HG02798 (cell line): Measurements from ENCODE around the gene THSD7B.

Source experiments
- ATAC-seq: cut with Tn5 transposase; IDR thresholded peaks from one replicate; pipeline ENCODE4 v1.9.1; 2021; ENCODE audit warnings: mild to moderate bottlenecking; ENCODE audit not compliant: unreplicated experiment, poor library complexity

The THSD7B gene

DNA sequence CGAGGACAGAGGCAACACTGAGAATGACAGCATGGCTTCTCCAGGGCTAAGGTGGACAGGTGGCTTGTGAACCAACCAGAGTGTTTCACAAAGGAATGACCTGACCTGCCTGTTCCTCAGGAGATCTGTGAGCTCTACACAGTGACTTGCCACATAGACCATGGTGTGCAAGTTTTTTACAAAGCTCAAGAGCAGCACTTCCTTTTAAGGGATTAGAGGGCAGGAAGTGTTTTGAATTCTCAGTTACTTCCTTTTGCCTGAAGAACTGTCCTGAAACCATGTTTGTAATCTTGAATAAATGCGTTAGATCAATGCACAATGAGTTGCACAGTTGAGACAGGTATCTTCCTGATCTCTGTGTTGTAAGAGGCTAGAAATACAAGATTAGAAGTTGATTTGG lies 421.9 kb downstream of the THSD7B start:
- ATAC-seq: no peak

DNA sequence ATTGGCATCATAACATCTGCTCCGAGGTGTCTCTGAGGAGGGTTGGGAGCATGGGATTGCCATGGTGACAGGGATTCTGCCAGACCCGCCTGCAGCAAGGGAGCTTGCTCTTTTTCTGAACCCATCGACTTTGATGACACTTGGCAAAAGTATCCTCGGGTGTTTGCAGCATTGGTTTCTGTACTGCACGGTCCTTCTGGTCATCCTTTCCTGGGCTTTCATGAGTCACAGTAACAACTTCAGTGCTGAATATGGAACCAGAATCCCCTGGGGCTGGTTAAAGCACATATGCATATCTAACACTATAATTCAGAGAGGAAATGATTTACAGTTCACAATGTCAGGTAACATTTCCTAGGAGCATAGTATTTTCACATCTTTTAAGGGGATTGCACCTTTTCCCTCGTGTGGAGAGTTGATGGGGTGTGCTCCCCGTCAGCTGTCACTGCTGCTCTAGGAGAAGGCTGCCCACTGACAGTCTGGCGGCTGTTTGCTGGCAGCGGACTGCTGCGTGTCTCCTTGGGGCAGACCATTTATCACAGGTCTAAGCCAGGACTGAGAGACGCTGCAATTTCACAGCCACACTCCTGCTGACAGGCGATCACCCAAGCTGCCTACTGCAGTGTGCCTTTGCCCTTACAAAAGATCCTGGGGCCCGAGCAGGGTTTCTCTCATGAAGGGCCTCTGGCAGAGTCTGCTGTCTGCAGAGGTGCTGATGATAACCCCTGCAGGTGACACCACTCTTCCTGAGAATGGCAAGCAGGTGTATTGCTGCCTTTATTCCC lies 425.3 kb downstream of the THSD7B start:
- no peak for ATAC-seq

DNA sequence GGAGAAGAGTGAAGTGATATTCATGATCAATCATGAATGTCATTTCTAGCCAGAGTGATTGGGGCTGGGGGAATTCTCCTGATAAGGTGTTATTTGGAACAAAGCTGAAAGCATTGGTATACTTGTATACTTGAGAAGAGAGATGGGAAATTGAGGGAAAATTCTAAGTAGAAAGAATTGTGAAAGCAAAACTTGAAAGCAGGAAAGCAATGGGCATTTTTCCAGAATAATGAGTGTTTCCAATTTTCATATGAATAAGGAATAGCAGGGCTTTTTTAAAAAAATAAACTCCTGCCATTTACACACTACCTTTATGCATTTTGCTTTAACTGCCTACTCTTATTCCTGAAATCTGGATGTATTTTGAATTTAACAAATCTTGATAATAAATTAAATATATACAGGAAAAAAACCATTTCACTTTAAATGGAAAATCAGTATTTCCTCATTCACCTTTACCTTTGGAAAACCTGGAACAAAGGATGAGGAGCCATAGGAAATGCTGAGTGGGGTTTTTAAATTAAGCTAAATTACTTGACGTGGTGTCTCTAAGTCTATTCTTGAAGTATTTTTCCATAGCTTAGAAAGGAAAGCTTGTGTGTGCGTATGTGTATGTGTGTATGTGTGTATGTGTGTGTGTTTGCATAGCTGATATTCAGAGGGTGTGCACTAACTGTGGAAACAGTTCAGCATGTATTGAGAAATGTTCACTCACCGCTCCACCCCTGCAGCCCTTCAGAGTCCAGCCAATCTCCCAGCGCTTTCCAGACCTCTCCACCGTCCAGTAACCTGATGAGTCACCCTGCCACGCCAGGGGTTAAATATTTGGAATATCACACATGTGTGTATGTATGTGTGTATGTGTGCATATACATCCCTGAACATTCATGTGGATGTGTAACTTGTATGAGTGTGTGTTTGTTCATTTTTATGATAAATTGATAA lies 427.3 kb downstream of the THSD7B start:
- ATAC-seq: no peak

DNA sequence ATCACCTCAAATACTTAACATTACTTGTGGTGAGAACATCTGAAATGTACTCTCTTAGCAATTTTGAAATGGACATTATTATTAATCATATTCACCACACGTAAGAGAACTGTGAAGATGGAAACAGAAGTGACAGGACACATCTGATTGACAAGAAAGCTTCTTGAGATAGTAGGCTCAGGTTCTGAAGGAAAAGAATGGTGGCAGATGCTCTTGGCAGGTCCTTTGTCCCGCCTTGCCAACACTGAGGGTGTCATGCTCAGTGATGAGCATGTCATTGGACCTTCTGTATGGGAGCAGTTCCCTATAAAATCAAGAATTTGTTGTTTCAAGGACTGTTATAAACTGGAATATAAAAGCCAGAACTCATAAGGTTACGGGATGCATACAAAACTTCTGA lies 428.1 kb downstream of the THSD7B start:
- ATAC-seq: no peak

DNA sequence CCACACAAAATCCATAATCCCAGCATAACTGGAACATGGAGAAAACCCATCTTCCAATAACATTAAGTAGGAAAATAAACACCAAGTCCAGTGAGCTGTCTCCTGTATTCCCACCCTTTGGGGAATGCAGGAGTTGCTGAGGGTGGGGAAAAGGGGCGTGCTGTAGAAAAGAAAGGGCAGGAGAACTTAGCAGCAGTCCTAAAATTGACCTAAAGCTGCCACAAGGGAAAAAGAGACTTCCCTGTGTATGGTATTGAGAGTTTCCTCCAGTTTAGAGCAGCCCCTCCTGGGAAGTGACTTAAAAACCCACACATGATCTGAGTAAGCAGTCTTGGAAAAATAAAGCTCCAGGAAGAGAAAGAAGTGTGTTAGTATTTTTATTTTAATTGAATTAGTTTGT lies 428.8 kb downstream of the THSD7B start:
- no peak for ATAC-seq

DNA sequence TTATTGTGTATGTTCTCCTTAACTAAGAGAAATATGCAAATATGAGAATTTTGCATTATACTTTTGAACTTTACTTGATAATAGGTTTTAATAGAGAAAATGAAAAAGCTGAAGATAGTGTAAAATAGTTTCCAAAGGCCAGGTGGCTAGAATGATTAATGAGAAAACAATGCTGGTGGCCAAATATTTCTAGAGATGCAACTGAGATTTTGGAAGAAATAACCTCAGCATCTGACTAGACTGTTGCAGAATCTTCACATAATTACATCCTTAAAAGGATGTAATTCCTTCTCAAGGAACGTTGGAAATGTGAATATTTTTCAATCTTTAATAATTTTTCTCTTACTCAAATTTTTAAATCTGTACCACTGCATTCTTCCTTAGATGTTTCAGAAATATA lies 434.4 kb downstream of the THSD7B start:
- no peak for ATAC-seq

DNA sequence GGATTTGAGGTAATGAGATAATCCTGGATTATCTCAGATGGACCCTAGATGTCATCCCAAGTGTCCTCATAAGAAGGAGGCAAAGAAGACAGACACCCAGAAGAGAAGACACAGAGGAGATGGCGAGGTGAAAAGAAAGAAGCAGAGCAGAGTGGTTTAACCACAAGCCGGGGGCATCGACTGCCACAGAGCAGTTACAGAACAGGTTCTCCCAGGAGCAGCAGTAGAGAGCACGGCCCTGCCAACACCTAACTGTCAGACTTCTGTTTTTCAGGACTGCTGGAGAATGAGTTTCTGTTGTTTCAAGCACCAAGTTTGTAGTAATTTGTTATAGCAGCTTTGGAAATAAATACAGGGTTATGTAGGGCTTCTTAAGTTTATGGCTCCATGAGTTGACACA lies 437.0 kb downstream of the THSD7B start:
- ATAC-seq: no peak

DNA sequence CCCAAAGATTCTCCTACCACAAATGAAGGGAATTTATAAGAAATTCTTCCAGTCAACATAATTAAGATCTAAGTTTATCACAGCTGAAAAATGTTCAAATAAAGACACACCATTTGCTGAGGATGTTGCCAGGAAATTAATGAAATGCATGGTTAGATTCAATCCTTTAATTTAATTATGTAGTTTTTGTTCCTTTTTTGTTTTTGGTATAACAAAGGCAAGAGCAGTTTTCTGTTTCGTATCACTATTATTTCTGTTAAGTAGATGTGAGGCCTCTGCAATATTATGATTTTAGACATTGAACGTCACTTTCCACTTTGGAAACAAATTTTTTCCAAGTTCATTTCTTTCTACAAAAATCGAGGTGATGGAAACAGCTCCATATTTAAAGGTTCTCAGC lies 440.0 kb downstream of the THSD7B start:
- ATAC-seq: no peak

DNA sequence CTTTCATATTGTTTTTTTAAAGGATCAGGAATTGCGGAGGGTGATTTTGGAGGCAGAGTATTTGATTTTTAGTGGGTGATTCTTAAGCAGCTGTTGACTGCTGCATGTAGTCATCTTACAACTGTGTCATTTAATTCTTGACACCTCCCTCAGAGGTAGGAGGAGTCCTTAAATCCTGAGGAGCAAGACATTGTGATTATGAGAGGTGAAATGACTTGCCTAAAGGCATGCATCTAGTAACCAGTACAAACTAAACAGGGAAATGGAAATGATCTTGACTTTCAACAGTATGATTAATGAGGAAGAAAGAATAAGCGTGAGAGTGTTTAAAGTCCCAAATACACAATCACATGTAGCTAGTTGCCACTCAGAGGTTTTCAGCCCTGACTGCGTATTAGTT lies 440.7 kb downstream of the THSD7B start:
- no peak for ATAC-seq

DNA sequence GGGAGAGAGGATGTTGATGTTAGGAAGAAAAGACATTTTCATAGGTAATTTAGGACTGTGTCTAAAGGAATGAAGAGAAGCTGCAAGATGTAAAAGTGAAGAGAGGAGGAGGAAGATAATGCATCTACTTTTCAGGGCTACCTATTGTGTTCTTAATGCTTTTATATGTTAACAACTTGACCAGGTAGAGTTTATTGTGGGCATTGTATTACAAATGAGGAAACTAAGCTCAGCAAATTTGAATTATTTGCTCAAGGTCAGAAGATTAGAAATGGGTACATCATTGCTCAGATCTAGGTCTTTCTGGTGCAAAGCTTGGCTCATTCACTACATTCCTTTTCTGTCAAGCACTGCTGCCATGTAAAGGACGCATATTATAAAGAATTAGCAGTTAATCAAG lies 441.7 kb downstream of the THSD7B start:
- no peak for ATAC-seq

DNA sequence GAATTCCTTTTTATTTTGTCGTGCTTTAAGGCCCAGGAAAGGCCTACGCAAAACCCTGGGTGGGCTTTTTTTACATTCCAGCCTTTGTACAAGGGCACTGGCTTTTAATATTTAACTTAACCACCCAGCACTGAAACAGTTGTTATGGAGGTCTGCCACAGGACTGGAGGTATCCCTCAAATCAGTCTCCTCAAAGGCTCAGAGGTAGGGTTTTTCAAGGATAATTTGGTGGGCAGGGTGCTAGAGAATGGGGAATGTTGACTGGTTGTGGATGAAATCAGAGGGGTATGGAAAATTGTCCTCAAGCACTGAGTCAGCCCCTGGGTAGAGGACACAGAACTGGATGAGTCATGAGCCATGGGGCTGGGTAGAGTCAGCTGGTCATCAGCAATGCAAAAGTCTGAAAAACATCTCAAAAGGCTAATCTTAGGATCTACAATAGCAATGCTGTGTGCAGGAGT lies 443.1 kb downstream of the THSD7B start:
- peak; percentile 43 for ATAC-seq

DNA sequence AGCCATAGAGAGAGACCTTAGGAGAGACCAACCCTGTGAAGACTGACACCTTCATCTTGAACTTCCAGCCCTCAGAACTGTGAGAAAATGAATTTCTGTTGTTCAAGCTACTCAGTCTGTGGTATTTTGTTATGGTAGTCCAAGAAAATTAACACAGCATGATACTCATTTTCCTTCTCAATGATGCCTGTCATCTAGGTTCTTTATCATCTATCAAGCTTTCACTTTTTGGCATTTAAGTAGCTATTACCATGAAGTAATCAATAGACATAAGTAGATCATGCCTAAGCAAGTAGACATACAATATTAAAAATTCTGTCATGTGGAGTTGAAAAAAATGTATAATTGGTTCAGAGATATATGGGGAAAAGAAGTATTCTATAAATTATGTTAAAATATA lies 444.7 kb downstream of the THSD7B start:
- ATAC-seq: no peak

DNA sequence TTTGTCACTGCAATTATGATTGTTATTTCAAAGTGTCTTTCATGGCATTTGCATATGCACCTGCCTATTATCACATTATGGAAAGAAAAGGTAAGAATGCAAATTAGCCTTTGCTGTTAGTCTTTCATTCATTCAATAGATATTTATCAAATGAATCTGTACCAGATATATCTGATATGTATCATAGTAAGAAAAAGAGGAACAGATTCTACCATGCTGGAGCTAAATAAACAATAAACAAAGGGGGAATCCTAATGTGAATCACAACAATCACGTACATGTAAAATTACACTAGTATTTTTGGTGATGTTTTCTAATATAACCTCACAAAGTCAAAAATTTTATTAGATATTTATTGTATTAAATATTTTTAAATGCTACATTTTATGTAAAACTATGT lies 446.4 kb downstream of the THSD7B start:
- no peak for ATAC-seq

DNA sequence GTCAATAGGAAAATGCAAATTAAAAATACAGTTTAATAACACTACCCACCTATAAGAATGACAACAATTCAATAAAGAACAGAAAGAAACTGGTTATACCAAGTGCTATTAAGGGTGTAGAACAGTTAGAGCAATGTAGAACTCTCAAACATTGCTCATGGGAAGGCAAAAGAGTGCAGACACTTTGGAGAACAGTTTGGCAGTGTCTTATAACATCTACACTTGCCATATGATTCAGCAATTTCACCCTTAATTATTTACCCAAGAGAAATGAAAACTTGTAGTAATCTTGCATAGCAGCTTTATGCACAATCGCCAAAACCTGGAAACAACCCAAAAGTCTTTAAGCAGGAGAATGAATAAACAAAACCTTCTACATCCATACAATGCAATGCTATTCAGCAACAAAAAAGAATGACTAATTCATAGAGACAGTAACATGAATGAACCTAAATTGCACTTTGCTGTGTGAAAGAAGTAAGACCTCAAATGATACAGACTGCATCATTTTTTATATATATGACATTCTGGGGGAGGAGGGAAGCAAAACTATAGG lies 455.2 kb downstream of the THSD7B start:
- no peak for ATAC-seq

DNA sequence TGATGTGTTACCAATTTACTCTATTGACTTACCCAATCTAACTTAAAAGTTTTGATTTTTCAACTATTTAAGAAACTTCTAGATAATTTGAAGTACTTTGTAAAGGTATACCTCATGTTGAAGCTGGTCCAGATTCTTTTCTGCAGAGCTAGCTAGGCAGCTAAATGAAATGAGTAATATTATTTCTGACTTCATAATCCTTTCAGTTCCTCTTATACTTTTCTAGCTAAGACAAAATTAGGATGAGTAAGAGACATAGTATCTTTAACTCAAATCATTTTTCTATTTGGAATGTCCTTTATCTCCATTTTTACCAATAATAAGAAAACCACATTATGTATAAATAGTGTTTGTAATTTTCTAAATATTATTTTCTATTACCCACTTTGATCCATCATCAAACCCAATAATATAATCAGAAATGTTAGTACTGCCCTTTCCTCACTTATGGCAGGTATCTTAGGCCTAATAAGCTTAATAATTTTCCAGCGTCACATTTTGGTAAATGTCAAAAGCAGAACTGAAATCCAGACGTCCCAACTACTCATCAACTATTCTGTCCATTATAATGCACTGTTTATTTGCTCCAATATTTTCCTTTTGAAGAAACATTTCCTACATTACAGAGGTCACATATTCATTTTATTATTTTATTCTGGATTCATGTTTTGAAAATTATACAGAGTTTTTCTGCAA lies 456.6 kb downstream of the THSD7B start:
- ATAC-seq: peak; percentile 35

DNA sequence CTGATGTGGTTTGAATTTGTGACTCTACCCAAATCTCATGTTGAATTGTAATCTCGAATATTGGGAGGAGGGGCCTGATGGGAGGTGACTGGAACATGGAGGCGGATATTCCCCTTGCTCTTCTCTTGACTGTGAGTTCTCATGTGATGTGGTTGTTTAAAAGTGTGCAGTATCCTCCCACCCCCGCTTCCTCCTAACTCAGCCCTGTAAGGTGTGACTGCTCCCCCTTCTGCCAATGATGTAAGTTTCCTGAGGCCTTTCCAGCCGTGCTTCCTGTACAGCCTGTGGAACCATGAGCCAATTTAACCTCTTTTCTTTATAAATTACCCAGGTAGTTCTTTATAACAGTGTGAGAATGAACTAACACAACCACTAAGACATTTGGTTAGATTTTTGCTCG lies 458.4 kb downstream of the THSD7B start:
- no peak for ATAC-seq

DNA sequence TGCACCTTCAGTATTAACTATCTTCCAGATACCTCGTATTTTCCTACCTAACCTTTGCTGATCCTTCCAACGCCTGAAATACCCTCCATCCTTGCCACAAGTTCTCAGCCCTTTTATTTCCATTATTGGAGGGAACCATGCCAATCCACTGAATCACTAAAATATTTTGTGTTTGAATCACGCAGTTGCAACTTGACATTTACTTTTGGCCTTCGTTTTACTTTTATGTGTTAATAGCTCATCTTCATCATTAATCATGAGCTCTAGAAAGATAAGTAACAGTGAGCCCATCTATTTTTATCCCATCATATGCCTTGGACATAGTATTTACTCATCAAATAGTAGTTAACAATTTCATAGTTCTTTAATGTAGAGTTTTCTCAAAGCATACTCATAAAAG lies 463.2 kb downstream of the THSD7B start:
- ATAC-seq: no peak

DNA sequence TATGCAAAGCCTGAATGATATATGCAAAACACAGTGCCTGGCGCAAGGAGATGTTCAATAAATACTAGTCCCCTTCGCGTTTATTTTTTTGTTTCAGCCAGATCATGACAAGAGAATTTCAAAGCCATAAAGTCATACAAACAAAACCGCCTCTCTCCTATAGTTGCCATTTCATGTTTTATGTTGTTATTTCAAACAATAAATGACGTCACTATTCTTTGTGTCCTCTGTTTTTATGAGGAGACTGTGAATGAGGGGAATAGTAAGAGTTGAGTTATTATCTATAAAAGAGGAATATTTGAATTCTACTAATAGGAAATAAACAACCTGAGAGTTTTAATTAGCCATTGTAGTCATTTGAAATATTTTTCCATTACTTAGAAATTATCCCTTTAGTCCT lies 464.5 kb downstream of the THSD7B start:
- ATAC-seq: no peak

DNA sequence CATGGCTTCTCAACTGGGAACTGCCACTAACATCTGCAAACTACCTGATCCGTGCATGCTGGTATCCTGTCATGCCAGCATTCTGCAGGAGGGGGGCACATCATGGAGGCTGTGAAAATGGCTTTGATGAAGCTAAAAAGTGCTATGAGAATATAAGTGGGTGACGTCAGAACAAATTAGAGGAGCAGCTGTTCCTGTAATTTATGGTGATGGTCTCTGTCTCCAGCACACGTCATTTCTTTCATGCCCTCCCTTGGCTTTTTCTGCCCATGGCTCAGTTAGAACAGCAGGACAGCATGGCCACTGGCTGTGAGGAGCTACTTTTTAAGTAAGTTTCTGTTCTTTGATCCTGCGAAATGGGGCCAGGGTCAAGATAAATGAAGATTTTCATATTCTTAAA lies 466.3 kb downstream of the THSD7B start:
- no peak for ATAC-seq

DNA sequence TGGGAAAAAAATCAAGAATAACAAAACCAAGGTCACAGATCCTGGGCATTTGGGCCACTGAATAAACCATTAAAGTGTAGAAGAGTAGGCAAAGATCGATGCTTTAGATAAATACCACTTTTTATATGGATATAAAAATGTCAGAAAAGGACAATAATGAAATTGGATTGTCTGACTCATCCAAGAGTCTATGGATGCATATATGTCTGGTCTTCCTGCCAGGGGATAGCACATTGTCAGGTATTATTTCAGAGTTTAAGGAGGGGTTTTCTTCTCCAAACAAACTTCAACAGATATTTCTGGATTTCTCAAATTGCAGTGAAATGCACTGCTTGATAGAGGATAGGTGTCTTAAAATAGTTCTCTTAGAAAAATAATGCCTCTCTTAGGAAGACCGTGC lies 466.7 kb downstream of the THSD7B start:
- no peak for ATAC-seq

DNA sequence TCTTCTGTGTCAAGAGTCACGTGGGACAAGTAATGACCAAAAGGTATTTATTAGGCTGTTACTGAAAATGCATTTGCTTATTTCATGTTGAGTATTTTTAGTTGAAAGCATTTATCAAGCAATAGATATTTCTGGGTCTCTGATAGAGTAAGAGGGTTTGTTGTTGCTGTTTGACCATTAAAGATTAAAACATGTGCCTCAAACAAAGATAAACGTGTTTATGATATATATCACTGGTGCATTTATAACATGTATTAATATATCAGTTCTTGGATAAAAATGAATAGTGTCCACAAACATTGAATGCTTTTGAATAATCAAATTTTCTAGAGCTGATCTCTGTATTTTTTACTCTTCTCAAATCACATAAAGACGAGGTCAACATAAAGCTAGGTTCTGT lies 467.7 kb downstream of the THSD7B start:
- ATAC-seq: no peak
